C4-2B (cell line): ENCODE measurements around the gene SKAP2.

Experiments used
- ZFX ChIP-seq: fragments of 450-650 bp; IDR thresholded peaks from 2 replicates; pipeline ENCODE4 v1.6.1; 2017
- TF ChIP-seq, protein P1 (sequence below): fragments of 450-650 bp; conservative IDR thresholded peaks from 2 replicates; pipeline ENCODE4 v1.5.1; 2017; ENCODE audit warnings: mild to moderate bottlenecking

DNA sequence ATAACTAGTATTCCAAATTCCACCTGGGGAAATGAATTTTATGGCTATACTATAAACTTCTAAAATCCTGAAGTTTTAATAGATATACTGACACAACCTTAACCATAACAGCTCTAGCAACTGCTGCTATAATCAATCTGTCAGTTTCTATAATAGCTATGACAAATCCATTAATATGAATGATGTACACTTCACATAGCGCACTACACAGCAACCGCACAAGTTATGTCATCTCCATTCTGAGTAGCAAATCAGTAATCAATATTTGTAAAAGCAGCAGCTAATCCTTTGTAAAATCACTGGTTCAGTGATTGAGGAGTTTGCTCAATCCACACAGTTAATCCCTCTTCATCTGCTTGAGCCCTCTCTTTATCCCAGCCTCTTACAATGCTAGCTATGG lies 105.3 kb downstream of the SKAP2 start:
- TF ChIP-seq, protein P1, sequence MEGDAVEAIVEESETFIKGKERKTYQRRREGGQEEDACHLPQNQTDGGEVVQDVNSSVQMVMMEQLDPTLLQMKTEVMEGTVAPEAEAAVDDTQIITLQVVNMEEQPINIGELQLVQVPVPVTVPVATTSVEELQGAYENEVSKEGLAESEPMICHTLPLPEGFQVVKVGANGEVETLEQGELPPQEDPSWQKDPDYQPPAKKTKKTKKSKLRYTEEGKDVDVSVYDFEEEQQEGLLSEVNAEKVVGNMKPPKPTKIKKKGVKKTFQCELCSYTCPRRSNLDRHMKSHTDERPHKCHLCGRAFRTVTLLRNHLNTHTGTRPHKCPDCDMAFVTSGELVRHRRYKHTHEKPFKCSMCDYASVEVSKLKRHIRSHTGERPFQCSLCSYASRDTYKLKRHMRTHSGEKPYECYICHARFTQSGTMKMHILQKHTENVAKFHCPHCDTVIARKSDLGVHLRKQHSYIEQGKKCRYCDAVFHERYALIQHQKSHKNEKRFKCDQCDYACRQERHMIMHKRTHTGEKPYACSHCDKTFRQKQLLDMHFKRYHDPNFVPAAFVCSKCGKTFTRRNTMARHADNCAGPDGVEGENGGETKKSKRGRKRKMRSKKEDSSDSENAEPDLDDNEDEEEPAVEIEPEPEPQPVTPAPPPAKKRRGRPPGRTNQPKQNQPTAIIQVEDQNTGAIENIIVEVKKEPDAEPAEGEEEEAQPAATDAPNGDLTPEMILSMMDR: no peak
- no peak for TF ChIP-seq ZFX
